Right lobe of liver (tissue), 4 donors: ENCODE results near the gene DST.

ENCODE experiments used
- POLR2A ChIP-seq: fragments of 450-650 bp; IDR thresholded peaks from one replicate; pipeline ENCODE4 v1.6.1; 2017; ENCODE audit warnings: antibody characterized with exemption, mild to moderate bottlenecking
- TF ChIP-seq, protein P1 (sequence below), 4 donors: fragments of 200-600 bp in 3 of 4; fragments of 450-650 bp in 1 of 4; IDR thresholded peaks; one replicate each; pipeline versions ENCODE4 v1.5.1 to v1.8.0; 2016 to 2022; ENCODE audit warnings: antibody characterized with exemption in 4 of 4, mild to moderate bottlenecking in 2 of 4
- donor health status: DM: no; HTN: no; CAD: no.
- donor health status: DM: no; HTN: no; CAD: no.
- donor health status: DM: no; HTN: yes; CAD: no.

DNA sequence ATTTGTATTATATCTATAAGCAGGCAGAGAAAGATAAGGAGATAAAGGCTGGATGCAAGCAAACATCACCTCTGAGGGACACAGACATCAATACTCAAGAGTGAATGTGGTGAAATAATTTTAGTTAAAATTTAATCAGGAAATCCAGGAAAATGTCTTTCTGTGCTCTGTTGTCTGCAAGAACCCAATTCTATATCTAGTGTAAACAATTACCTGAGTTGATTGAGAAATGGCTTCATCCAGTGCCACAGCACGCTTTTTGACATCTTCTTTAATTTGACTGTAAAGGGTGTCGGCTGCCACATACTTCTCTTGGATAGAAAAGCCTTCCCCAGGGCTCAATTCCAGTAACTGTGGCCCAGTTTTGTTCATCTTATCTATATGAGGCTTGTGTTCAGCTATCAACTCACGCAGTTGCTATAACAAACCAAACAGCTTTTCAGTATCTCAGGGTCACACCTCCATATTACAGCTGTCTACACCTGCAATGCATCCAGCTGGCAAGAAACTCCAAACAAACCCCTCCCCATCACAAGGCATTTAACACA, 131.6 kb downstream of the DST start:
- TF ChIP-seq, protein P1, sequence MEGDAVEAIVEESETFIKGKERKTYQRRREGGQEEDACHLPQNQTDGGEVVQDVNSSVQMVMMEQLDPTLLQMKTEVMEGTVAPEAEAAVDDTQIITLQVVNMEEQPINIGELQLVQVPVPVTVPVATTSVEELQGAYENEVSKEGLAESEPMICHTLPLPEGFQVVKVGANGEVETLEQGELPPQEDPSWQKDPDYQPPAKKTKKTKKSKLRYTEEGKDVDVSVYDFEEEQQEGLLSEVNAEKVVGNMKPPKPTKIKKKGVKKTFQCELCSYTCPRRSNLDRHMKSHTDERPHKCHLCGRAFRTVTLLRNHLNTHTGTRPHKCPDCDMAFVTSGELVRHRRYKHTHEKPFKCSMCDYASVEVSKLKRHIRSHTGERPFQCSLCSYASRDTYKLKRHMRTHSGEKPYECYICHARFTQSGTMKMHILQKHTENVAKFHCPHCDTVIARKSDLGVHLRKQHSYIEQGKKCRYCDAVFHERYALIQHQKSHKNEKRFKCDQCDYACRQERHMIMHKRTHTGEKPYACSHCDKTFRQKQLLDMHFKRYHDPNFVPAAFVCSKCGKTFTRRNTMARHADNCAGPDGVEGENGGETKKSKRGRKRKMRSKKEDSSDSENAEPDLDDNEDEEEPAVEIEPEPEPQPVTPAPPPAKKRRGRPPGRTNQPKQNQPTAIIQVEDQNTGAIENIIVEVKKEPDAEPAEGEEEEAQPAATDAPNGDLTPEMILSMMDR (IDR thresholded peaks at IDR 0.05): no peak
- no peak for TF ChIP-seq POLR2A
